Activated B cell treated with CpG ODN at 0.5 μM for 24 hours (primary cell): ENCODE data around the gene RPL23. TPM values are rescaled to one million over a fixed set of nuclear protein-coding genes. Genes with fewer than 3 reads are reported as not detected.

ENCODE experiments used
- ATAC-seq: fragments of 200-7000 bp; cut with Tn5 transposase; one replicate; pipeline ENCODE4 v1.10.0; 2021; ENCODE audit warnings: low read depth, mild to moderate bottlenecking, moderate library complexity
- CTCF ChIA-PET: fragments of 350-600 bp; sonication (Branson Sonifier 250); formaldehyde crosslinking; loops from one replicate; lab custom pipeline; 2021; ENCODE audit warnings: antibody characterized with exemption; lab: Charles Lee
- POLR2A ChIA-PET: fragments of 350-600 bp; sonication (Branson Sonifier 250); formaldehyde crosslinking; loops from one replicate; lab custom pipeline; 2021; ENCODE audit warnings: antibody characterized with exemption; lab: Charles Lee
- DNase-seq: peaks from one replicate; pipeline ENCODE4 v3.0.0; 2022
- H3K27ac Mint-ChIP-seq: one replicate; pipeline ENCODE4 v1.8.0; 2020; ENCODE audit warnings: mixed read lengths
- H3K27me3 Mint-ChIP-seq: one replicate; pipeline ENCODE4 v1.8.0; 2021; ENCODE audit warnings: mixed read lengths
- H3K36me3 Mint-ChIP-seq: one replicate; pipeline ENCODE4 v1.8.0; 2021; ENCODE audit warnings: low read depth, mixed read lengths
- H3K4me1 Mint-ChIP-seq: one replicate; pipeline ENCODE4 v1.8.0; 2021; ENCODE audit warnings: mixed read lengths
- H3K4me3 Mint-ChIP-seq: one replicate; pipeline ENCODE4 v1.8.0; 2020; ENCODE audit warnings: mild to moderate bottlenecking, mixed read lengths
- H3K9me3 Mint-ChIP-seq: one replicate; pipeline ENCODE4 v1.8.0; 2020; ENCODE audit warnings: mixed read lengths
- CTCF ChIP-seq: fragments of 200-600 bp; IDR thresholded peaks from one replicate; pipeline ENCODE4 v1.8.0; 2022; ENCODE audit warnings: antibody characterized with exemption, mild to moderate bottlenecking
- intact Hi-C: fragments of 100-400 bp; cut with micrococcal nuclease; formaldehyde crosslinking; loops from one replicate; pipeline ENCODE4 v1.15.1; 2024
- total RNA-seq: library from RNA; stranded (reverse); gene quantifications from 2 replicates; pipeline ENCODE4 v1.2.3, GENCODE V29; 2022

RPL23 gene
- total RNA-seq, 1 donor from 2014 or later: 2,652 TPM

- intact Hi-C loops: no loop called here
- no peak for TF ChIP-seq CTCF
- Mint-ChIP-seq H3K27ac (peak overlapping the region; percentile 77), H3K9me3 (no peaks in the 10 kb centered on the region), H3K4me1 (peaks cover 18% of the 10 kb centered on the region), H3K4me3 (no peak overlapping the region), H3K36me3 (peaks cover 77% of the 10 kb centered on the region), H3K27me3 (no peaks in the 10 kb centered on the region)
- DNase-seq: no peak
- POLR2A ChIA-PET: interaction anchor here (0.5 to 1.6 kb wide), 7 partner anchors 11 to 309 kb away, joined by 3 to 7 read pairs (median 6); partner anchors contain the start of genes LASP1, RPL19 and RPL23
- CTCF ChIA-PET: interaction anchor here (1.2 kb wide), 1 partner anchor 22 kb away, joined by 4 read pairs; the partner anchor contains the start of gene LASP1
- ATAC-seq: peak; percentile 40
Measured at GRCh38 chr17:38891441-38891840, 37.9 kb upstream of the RPL23 start.

- Mint-ChIP-seq H3K9me3 (no peaks in the 10 kb centered on the region), H3K36me3 (peaks cover 77% of the 10 kb centered on the region), H3K27ac (no peak overlapping the region), H3K27me3 (no peaks in the 10 kb centered on the region), H3K4me1 (peaks cover 28% of the 10 kb centered on the region), H3K4me3 (no peak overlapping the region)
- intact Hi-C loops: no loop called here
- DNase-seq (no peak), ATAC-seq (no peak)
- ChIA-PET POLR2A (no interaction called here), CTCF (no interaction called here)
- no peak for TF ChIP-seq CTCF
Measured at GRCh38 chr17:38890410-38890746, 36.9 kb upstream of the RPL23 start.

DNA sequence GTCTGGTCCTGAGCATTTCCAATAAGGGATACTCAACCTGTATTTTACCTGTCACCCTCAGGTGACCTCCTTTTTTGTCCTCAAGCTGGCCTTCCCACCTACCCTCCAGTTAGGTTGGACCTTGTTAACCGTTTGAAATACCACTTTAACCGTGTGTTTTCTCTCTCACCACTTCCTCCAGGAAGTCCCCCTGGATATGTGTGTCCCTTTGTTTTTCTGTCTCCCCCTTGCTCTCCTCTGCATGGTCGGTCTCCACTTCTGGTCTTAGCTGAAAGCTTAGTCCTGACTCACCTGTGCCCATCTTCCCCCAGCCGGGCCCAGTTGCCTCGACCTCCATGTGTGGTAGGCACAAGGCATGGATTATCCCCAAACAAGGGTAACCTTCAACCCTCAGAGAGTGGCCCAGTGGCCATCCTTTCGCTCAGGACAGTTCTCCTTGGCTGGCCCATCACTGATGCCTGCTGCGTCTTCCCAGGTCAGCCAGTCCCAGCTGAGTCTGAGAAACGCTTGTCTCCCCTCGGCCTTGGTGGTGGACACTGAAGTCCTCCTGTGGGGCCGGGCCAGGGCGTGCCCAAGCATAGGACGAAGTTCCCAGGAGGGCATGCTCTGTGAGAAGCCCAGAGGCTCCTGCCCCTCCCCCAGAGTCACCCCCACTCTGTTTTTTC, 36.4 kb upstream of the RPL23 start:
- Mint-ChIP-seq H3K4me1 (peaks cover 33% of the 10 kb centered on the region), H3K27me3 (no peaks in the 10 kb centered on the region), H3K27ac (peak overlapping the region; percentile 19), H3K4me3 (no peak overlapping the region), H3K36me3 (peaks cover 82% of the 10 kb centered on the region), H3K9me3 (no peaks in the 10 kb centered on the region)
- POLR2A ChIA-PET: interaction anchor here (0.6 kb wide), 1 partner anchor 21 kb away, joined by 3 read pairs; no protein-coding TSS in a partner anchor
- ATAC-seq (no peak), DNase-seq (no peak)
- no peak for TF ChIP-seq CTCF
- intact Hi-C loops: no loop called here
- CTCF ChIA-PET: no interaction called here

DNA sequence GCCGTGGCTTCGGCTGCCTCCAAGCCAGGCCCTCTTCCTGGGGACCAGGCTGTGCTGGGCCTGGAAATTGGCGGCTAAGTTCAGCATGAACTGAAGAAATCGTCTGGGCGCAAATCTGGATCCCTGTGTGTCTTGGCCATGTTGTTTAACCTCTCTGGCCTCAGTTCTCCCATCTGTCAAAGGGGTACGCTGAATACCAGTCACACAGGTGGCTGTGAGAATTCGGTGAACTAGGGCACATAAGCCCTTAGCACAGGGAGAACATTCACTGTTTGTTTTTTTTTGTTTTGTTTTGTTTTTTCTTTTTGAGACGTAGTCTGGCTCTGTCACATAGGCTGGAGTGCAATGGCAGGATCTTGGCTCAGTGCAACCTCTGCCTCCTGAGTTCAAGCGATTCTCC, 35.3 kb upstream of the RPL23 start:
- intact Hi-C loops: no loop called here
- no peaks in the 10 kb centered on the region for H3K9me3 Mint-ChIP-seq
- ATAC-seq (no peak), DNase-seq (no peak)
- H3K4me1 Mint-ChIP-seq: peaks cover 38% of the 10 kb centered on the region
- H3K4me3 Mint-ChIP-seq: no peak overlapping the region
- H3K27me3 Mint-ChIP-seq: no peaks in the 10 kb centered on the region
- H3K27ac Mint-ChIP-seq: no peak overlapping the region
- peaks cover 76% of the 10 kb centered on the region for H3K36me3 Mint-ChIP-seq
- ChIA-PET POLR2A (interaction anchor here (0.9 kb wide), 1 partner anchor 11 kb away, joined by 3 read pairs; no protein-coding TSS in a partner anchor), CTCF (no interaction called here)
- TF ChIP-seq CTCF: no peak

DNA sequence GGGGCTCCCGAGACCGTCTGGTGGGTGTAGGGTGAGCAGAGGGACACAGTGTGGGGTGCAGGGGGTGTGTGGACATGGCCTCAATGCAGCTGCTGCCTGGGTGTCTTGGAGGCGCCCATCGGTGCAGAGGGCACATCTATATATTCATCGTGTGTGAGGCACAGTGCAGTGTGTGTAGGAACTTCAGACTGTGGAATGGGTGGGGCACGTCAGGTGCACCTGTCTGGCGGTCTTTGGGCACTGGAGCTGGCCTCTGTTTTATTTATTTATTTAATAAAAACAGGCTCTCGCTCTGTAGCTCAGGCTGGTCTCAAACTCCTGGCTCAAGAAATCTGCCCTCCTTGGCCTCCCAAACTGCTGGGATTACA, 33.1 kb upstream of the RPL23 start:
- CTCF ChIA-PET: no interaction called here
- ATAC-seq (no peak), DNase-seq (no peak)
- intact Hi-C loops: no loop called here
- H3K4me3 Mint-ChIP-seq: no peak overlapping the region
- no peaks in the 10 kb centered on the region for H3K9me3 Mint-ChIP-seq
- peaks cover 51% of the 10 kb centered on the region for H3K4me1 Mint-ChIP-seq
- POLR2A ChIA-PET: interaction anchor here (2.0 to 5.2 kb wide), 2 partner anchors 12 to 17 kb away, joined by 7 to 60 read pairs; partner anchors contain the start of gene LASP1
- no peak for TF ChIP-seq CTCF
- H3K36me3 Mint-ChIP-seq: peaks cover 78% of the 10 kb centered on the region
- no peak overlapping the region for H3K27ac Mint-ChIP-seq
- H3K27me3 Mint-ChIP-seq: no peaks in the 10 kb centered on the region
